Rectal smooth muscle tissue (tissue), 1 donor: Measurements from ENCODE around the gene ZNF438.
A peak's percentile ranks its signal among the peaks of the same experiment; 100 is the strongest.

Source experiments
- H3K27ac ChIP-seq: one replicate; pipeline ENCODE4 v1.7.0; 2013; ENCODE audit warnings: low read depth, low read length, inconsistent platforms
- H3K27me3 ChIP-seq: one replicate; pipeline ENCODE4 v1.7.0; 2013; ENCODE audit warnings: low read length; ENCODE audit not compliant: control insufficient read depth, insufficient read depth
- H3K36me3 ChIP-seq: one replicate; pipeline ENCODE4 v1.7.0; 2013; ENCODE audit warnings: low read length; ENCODE audit not compliant: control insufficient read depth, insufficient read depth
- H3K4me1 ChIP-seq: one replicate; pipeline ENCODE4 v1.7.0; 2013; ENCODE audit warnings: low read length; ENCODE audit not compliant: control insufficient read depth, insufficient read depth
- H3K4me3 ChIP-seq: one replicate; pipeline ENCODE4 v1.7.0; 2013; ENCODE audit warnings: low read length
- H3K9ac ChIP-seq: one replicate; pipeline ENCODE4 v1.7.0; 2013; ENCODE audit warnings: low read length

The ZNF438 gene

GRCh38 chr10:31031558-31032257 is at the start of gene ZNF438:
Gene ZNF438 (minus strand): TSS chr10:31031865. CDS start chr10:30877034, 154,831 bp downstream.
- H3K27me3 ChIP-seq = no peaks in the 10 kb centered on the region
- H3K36me3 ChIP-seq = no peaks in the 10 kb centered on the region
- peak within 1 kb of the TSS; percentile 90 for H3K4me3 ChIP-seq
- peak within 1 kb of the TSS; percentile 96 for H3K9ac ChIP-seq
- H3K4me1 ChIP-seq = peaks cover 3% of the 10 kb centered on the region
- H3K27ac ChIP-seq = peak within 1 kb of the TSS; percentile 100

- Histone ChIP-seq H3K27ac (no peak overlapping the region), H3K27me3 (no peaks in the 10 kb centered on the region), H3K4me1 (no peaks in the 10 kb centered on the region), H3K4me3 (no peak overlapping the region), H3K36me3 (no peaks in the 10 kb centered on the region), H3K9ac (no peak overlapping the region)
Observed at GRCh38 chr10:31076610-31076988, 44.9 kb upstream of the ZNF438 start.

- no peak overlapping the region for H3K4me3 ChIP-seq
- H3K27me3 ChIP-seq = no peaks in the 10 kb centered on the region
- H3K4me1 ChIP-seq = no peaks in the 10 kb centered on the region
- no peak overlapping the region for H3K27ac ChIP-seq
- no peaks in the 10 kb centered on the region for H3K36me3 ChIP-seq
- H3K9ac ChIP-seq = no peak overlapping the region
Observed at GRCh38 chr10:31075881-31076609, 44.4 kb upstream of the ZNF438 start.

GRCh38 chr10:31075434-31075833 is 43.8 kb upstream of the ZNF438 start:
- Histone ChIP-seq H3K27me3 (no peaks in the 10 kb centered on the region), H3K4me1 (no peaks in the 10 kb centered on the region), H3K4me3 (no peak overlapping the region), H3K27ac (no peak overlapping the region), H3K36me3 (no peaks in the 10 kb centered on the region), H3K9ac (no peak overlapping the region)

- Histone ChIP-seq H3K9ac (no peak overlapping the region), H3K27ac (no peak overlapping the region), H3K4me1 (no peaks in the 10 kb centered on the region), H3K4me3 (no peak overlapping the region), H3K27me3 (no peaks in the 10 kb centered on the region), H3K36me3 (no peaks in the 10 kb centered on the region)
Observed at GRCh38 chr10:31074722-31075086, 43.0 kb upstream of the ZNF438 start.

- H3K4me3 ChIP-seq = no peak overlapping the region
- no peak overlapping the region for H3K9ac ChIP-seq
- H3K27me3 ChIP-seq = no peaks in the 10 kb centered on the region
- H3K36me3 ChIP-seq = no peaks in the 10 kb centered on the region
- no peaks in the 10 kb centered on the region for H3K4me1 ChIP-seq
- no peak overlapping the region for H3K27ac ChIP-seq
Observed at GRCh38 chr10:31073996-31074721, 42.5 kb upstream of the ZNF438 start.

GRCh38 chr10:31073211-31073610 is 41.5 kb upstream of the ZNF438 start:
- Histone ChIP-seq H3K27ac (no peak overlapping the region), H3K27me3 (no peaks in the 10 kb centered on the region), H3K9ac (no peak overlapping the region), H3K4me1 (no peaks in the 10 kb centered on the region), H3K36me3 (no peaks in the 10 kb centered on the region), H3K4me3 (no peak overlapping the region)

GRCh38 chr10:31072451-31072850 is 40.8 kb upstream of the ZNF438 start:
- no peaks in the 10 kb centered on the region for H3K4me1 ChIP-seq
- H3K27ac ChIP-seq = no peak overlapping the region
- H3K36me3 ChIP-seq = no peaks in the 10 kb centered on the region
- no peak overlapping the region for H3K4me3 ChIP-seq
- H3K9ac ChIP-seq = no peak overlapping the region
- no peaks in the 10 kb centered on the region for H3K27me3 ChIP-seq

GRCh38 chr10:31071232-31072005 is 39.8 kb upstream of the ZNF438 start:
- no peak overlapping the region for H3K27ac ChIP-seq
- no peak overlapping the region for H3K9ac ChIP-seq
- no peaks in the 10 kb centered on the region for H3K4me1 ChIP-seq
- H3K36me3 ChIP-seq = no peaks in the 10 kb centered on the region
- H3K27me3 ChIP-seq = no peaks in the 10 kb centered on the region
- H3K4me3 ChIP-seq = no peak overlapping the region

- no peaks in the 10 kb centered on the region for H3K4me1 ChIP-seq
- H3K27ac ChIP-seq = no peak overlapping the region
- no peak overlapping the region for H3K4me3 ChIP-seq
- H3K36me3 ChIP-seq = no peaks in the 10 kb centered on the region
- no peaks in the 10 kb centered on the region for H3K27me3 ChIP-seq
- H3K9ac ChIP-seq = no peak overlapping the region
Observed at GRCh38 chr10:31070691-31071090, 39.0 kb upstream of the ZNF438 start.

GRCh38 chr10:31070025-31070424 is 38.4 kb upstream of the ZNF438 start:
- Histone ChIP-seq H3K36me3 (no peaks in the 10 kb centered on the region), H3K27ac (no peak overlapping the region), H3K4me3 (no peak overlapping the region), H3K9ac (no peak overlapping the region), H3K27me3 (no peaks in the 10 kb centered on the region), H3K4me1 (no peaks in the 10 kb centered on the region)

GRCh38 chr10:31069411-31069810 is 37.7 kb upstream of the ZNF438 start:
- H3K27ac ChIP-seq = no peak overlapping the region
- H3K9ac ChIP-seq = no peak overlapping the region
- no peaks in the 10 kb centered on the region for H3K27me3 ChIP-seq
- H3K4me1 ChIP-seq = peaks cover 2% of the 10 kb centered on the region
- no peaks in the 10 kb centered on the region for H3K36me3 ChIP-seq
- H3K4me3 ChIP-seq = no peak overlapping the region
